GM12878 (cell line): ENCODE measurements around the gene PRPSAP2. TPM values are rescaled to one million over a fixed set of nuclear protein-coding genes. Genes with fewer than 3 reads are reported as not detected.

Source experiments
- ATAC-seq: fragments of 200-7000 bp; cut with Tn5 transposase; 3 replicates; pipeline ENCODE4 v1.9.1; 2020; ENCODE audit warnings: mild to moderate bottlenecking, moderate library complexity
- BruUV-seq: library from RNA; stranded (reverse); fragments of 400-500 nt; replicated peaks from 2 replicates; lab custom pipeline; 2021; lab: Mats Ljungman, UMichigan
- CTCF ChIA-PET: fragments of 300-600 bp; sonication (Branson Sonifier 250); formaldehyde crosslinking; extraction: SDS; loops from one replicate; lab custom pipeline; 2021; ENCODE audit warnings: inconsistent platforms; lab: Yijun Ruan, JAX
- POLR2A ChIA-PET: fragments of 350-600 bp; formaldehyde crosslinking; extraction: SDS; loops from one replicate; lab custom pipeline; 2021; ENCODE audit warnings: inconsistent platforms; lab: Charles Lee
- RAD21 ChIA-PET: fragments of 300-600 bp; sonication (Branson Sonifier 250); formaldehyde crosslinking; loops from one replicate; lab custom pipeline; 2023; ENCODE audit warnings: antibody characterized with exemption; ENCODE audit not compliant: unreplicated experiment; lab: Charles Lee
- SMC1A ChIA-PET: fragments of 300-600 bp; sonication (Branson Sonifier 250); formaldehyde crosslinking; loops from one replicate; lab custom pipeline; 2023; ENCODE audit not compliant: unreplicated experiment, uncharacterized antibody; lab: Charles Lee
- DNase-seq: peaks from one replicate; pipeline ENCODE4 v3.0.0-alpha.2; 2011; ENCODE audit warnings: low read depth, low spot score
- FAIRE-seq: peaks from 3 replicates; lab custom pipeline; 2011; peaks lifted over from hg19 to GRCh38; lab: Jason Lieb, UNC
- H2AFZ ChIP-seq: 2 replicates; pipeline ENCODE4 v1.6.0; 2011; ENCODE audit warnings: low read depth, low read length, control low read depth; ENCODE audit not compliant: control insufficient read depth
- H3K27ac ChIP-seq: 2 replicates; pipeline ENCODE4 v1.5.1; 2011; ENCODE audit warnings: control low read depth; ENCODE audit not compliant: control insufficient read depth, insufficient read depth
- H3K27me3 ChIP-seq, 2 experiments: replicated peaks in 1 of 2; 2 replicates each; pipeline versions ENCODE4 v1.6.0 to v1.6.1; 2011; ENCODE audit warnings: low read length in 1 of 2; ENCODE audit not compliant: control insufficient read depth in 2 of 2, insufficient read depth in 2 of 2
- H3K36me3 ChIP-seq, 2 experiments: 2 replicates each; pipeline ENCODE4 v1.5.1; 2011; ENCODE audit warnings: low read length in 1 of 2; ENCODE audit not compliant: control insufficient read depth in 2 of 2, insufficient read depth in 2 of 2
- H3K4me1 ChIP-seq: 2 replicates; pipeline ENCODE4 v1.6.1; 2011; ENCODE audit warnings: mild to moderate bottlenecking, low read length, moderate library complexity, mixed read lengths; ENCODE audit not compliant: control insufficient read depth, insufficient read depth
- H3K4me2 ChIP-seq: 2 replicates; pipeline ENCODE4 v1.6.0; 2011; ENCODE audit warnings: control low read depth; ENCODE audit not compliant: control insufficient read depth, insufficient read depth
- H3K4me3 ChIP-seq: fragments of 200-600 bp; sonication (generic); 2 replicates; pipeline ENCODE4 v1.5.1; 2016
- H3K79me2 ChIP-seq: 2 replicates; pipeline ENCODE4 v1.6.0; 2011; ENCODE audit warnings: low read length; ENCODE audit not compliant: control insufficient read depth, insufficient read depth
- H3K9ac ChIP-seq: 2 replicates; pipeline ENCODE4 v1.8.0; 2011; ENCODE audit warnings: low read length, control low read depth, mixed read lengths; ENCODE audit not compliant: control insufficient read depth, insufficient read depth
- H3K9me3 ChIP-seq: replicated peaks from 3 replicates; pipeline ENCODE4 v1.5.1; 2011; ENCODE audit warnings: mild to moderate bottlenecking, low read length; ENCODE audit not compliant: control insufficient read depth, insufficient read depth
- H4K20me1 ChIP-seq: 2 replicates; pipeline ENCODE4 v1.6.0; 2011; ENCODE audit not compliant: control insufficient read depth, insufficient read depth
- ESRRA ChIP-seq: IDR thresholded peaks from 2 replicates; pipeline ENCODE4 v1.6.1; 2012; ENCODE audit warnings: mild to moderate bottlenecking, low read length, improper control_type of control experiment
- FOS ChIP-seq: IDR thresholded peaks from 3 replicates; pipeline ENCODE4 v1.6.1; 2011; ENCODE audit warnings: borderline replicate concordance; ENCODE audit not compliant: insufficient read length; ENCODE audit errors: extremely low read depth
- GATAD2B ChIP-seq: fragments of 450-650 bp; conservative IDR thresholded peaks from 2 replicates; pipeline ENCODE4 v1.6.1; 2017; ENCODE audit warnings: low read depth, mild to moderate bottlenecking, moderate library complexity
- HDAC6 ChIP-seq: fragments of 200-600 bp; sonication (generic); IDR thresholded peaks from one replicate; pipeline ENCODE4 v1.8.0; 2017; ENCODE audit warnings: antibody characterized with exemption; ENCODE audit not compliant: unreplicated experiment
- HDGF ChIP-seq: fragments of 450-650 bp; IDR thresholded peaks from 2 replicates; pipeline ENCODE4 v1.6.1; 2016; ENCODE audit warnings: antibody characterized with exemption
- LARP7 ChIP-seq: fragments of 450-650 bp; IDR thresholded peaks from 2 replicates; pipeline ENCODE4 v1.6.1; 2017; ENCODE audit warnings: mild to moderate bottlenecking
- MXI1 ChIP-seq: fragments of 150-350 bp; IDR thresholded peaks from 2 replicates; pipeline ENCODE4 v1.6.1; 2011; ENCODE audit warnings: low read depth, mild to moderate bottlenecking, inconsistent platforms, low read length, improper control_type of control experiment
- NBN ChIP-seq: fragments of 450-650 bp; IDR thresholded peaks from 2 replicates; pipeline ENCODE4 v1.6.1; 2016
- PAX5 ChIP-seq: IDR thresholded peaks from 2 replicates; pipeline ENCODE4 v1.6.1; 2011; ENCODE audit warnings: low read depth, low read length, borderline replicate concordance
- POLR2A ChIP-seq: IDR thresholded peaks from 2 replicates; pipeline ENCODE4 v1.6.1; 2011; ENCODE audit warnings: low read depth, mild to moderate bottlenecking, low read length
- POU2F2 ChIP-seq: IDR thresholded peaks from 3 replicates; pipeline ENCODE4 v1.6.1; 2011; ENCODE audit warnings: low read depth, mild to moderate bottlenecking, low read length, borderline replicate concordance
- SREBF2 ChIP-seq: IDR thresholded peaks from 2 replicates; pipeline ENCODE4 v1.6.1; 2012; ENCODE audit warnings: mild to moderate bottlenecking, low read length
- SRF ChIP-seq, 2 experiments: IDR thresholded peaks; 2 replicates each; pipeline ENCODE4 v1.6.1; 2011; ENCODE audit warnings: low read depth in 2 of 2, low read length in 2 of 2, mild to moderate bottlenecking in 1 of 2, moderate library complexity in 1 of 2
- TAF1 ChIP-seq: IDR thresholded peaks from 2 replicates; pipeline ENCODE4 v1.6.1; 2011; ENCODE audit warnings: mild to moderate bottlenecking, low read depth, low read length, borderline replicate concordance
- YY1 ChIP-seq: IDR thresholded peaks from 2 replicates; pipeline ENCODE4 v1.6.1; 2011; ENCODE audit warnings: low read depth, mild to moderate bottlenecking, low read length
- WGBS: methylation state at CpG from one replicate; pipeline ENCODE4 v1.1.6; 2016; ENCODE audit warnings: low lambda C conversion rate; ENCODE audit not compliant: insufficient replicate concordance, insufficient coverage; ENCODE audit errors: missing lambda C conversion rate; 5-methylcytosine and 5-hydroxymethylcytosine counted together
- in situ Hi-C: fragments of 300-500 bp; cut with MboI; formaldehyde crosslinking; loops from 9 replicates; pipeline ENCODE4 v1.14.3; 2018; ENCODE audit warnings: mixed read lengths
- intact Hi-C: fragments of 100-400 bp; cut with micrococcal nuclease; formaldehyde crosslinking; loops from one replicate; pipeline ENCODE4 v1.14.2; 2022; ENCODE audit not compliant: unreplicated experiment
- polyA plus RNA-seq, 11 experiments: library from polyadenylated mRNA; depleted of rRNA in 4 of 11; unstranded in 6 of 11; stranded (reverse) in 5 of 11; fragments of >200 nt; fragmentation: Nextera tagmentation in 4 of 11; fragmentation: Illumina TruSeq in 1 of 11; extraction: Ambion mirVana in 4 of 11; extraction: Trizol in 1 of 11; gene quantifications; 1 replicate in 1 of 11; 2 replicates in 10 of 11; pipeline versions ENCODE4 v1.2.1 to v1.2.3, GENCODE V29; 2011 to 2016; ENCODE audit warnings: inconsistent platforms in 2 of 11, missing spikeins in 2 of 11, low read depth in 1 of 11
- total RNA-seq, 4 experiments: library from RNA; depleted of rRNA in 3 of 4; stranded (reverse); fragments of >200 nt in 3 of 4; fragmentation: Illumina TruSeq in 1 of 4; extraction: Trizol in 1 of 4; gene quantifications; 2 replicates each; pipeline versions ENCODE4 v1.2.1 to v1.2.3, GENCODE V29; 2013 to 2021
- TF ChIP-seq, protein P1 (sequence below): fragments of 450-650 bp; IDR thresholded peaks from 2 replicates; pipeline ENCODE4 v1.6.1; 2014; ENCODE audit warnings: mild to moderate bottlenecking
- TF ChIP-seq, protein P2 (sequence below): fragments of 450-650 bp; IDR thresholded peaks from 2 replicates; pipeline ENCODE4 v1.6.1; 2017; ENCODE audit warnings: low read depth, mild to moderate bottlenecking, moderate library complexity
- TF ChIP-seq, protein P3 (sequence below): fragments of 450-650 bp; IDR thresholded peaks from 2 replicates; pipeline ENCODE4 v1.6.1; 2017; ENCODE audit warnings: mild to moderate bottlenecking, low read depth, inconsistent platforms; ENCODE audit not compliant: poor library complexity, severe bottlenecking
- TF ChIP-seq, protein P4 (sequence below): IDR thresholded peaks from 2 replicates; pipeline ENCODE4 v1.6.1; 2011; ENCODE audit warnings: low read depth, mild to moderate bottlenecking, low read length, moderate library complexity, borderline replicate concordance; ENCODE audit errors: extremely low read depth

PRPSAP2 gene
- total and polyA plus RNA-seq, 10 of the 15 experiments (the other 5 are each of a cell fraction or from before 2014, with no cell fraction given), result 33.2 to 102 (median 83.8) TPM

DNA sequence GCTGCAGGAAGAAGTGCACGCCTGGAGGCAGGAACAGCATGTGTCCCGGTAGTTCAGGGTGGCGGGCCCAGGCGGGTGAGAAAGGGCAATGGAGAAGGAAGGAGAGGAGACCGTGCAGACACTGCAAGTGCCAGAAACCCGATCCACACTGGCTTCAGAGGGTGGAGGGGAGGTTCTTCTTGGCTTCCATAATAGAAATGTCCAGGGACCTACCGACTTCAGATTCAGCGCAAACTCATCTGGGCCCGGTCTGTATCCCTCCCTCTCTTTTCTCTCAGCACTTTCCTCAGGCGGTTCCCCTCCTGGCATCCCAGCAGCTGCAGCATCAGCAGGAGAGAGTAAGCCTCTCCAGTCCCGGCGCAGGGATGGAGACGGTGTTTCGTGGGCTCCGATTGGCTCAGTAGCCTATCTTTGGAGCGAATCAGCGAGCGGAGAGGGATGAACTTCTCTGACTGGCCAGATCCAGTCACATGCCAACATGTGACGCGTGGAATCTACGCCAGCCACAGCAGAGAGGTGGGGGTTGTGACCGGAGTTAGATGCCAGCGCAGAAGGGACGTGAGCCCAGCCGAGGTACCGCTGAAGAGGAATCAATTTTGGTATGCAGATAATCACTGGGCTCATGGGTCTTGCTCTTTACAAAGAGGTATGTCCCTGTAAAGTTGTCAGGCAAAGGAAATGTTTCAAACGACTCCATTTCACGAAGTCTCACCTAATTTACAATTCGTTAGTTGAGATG lies 1.9 kb upstream of the PRPSAP2 start:
- ATAC-seq, result peak; percentile 89
- intact Hi-C loops, result no loop called here
- TF ChIP-seq PAX5, result peak; percentile 30; the same call in 1 of the 2 replicates
- 0 out of 4 replicates have a peak, but pooled peaks of 1 of the 2 experiments have one; percentile 7 for TF ChIP-seq SRF (IDR thresholded peaks at IDR 0.05; ENCODE audit: low read depth in 2 of 2, low read length in 2 of 2)
- TF ChIP-seq POLR2A, result peak; percentile 87
- TF ChIP-seq, protein P1, sequence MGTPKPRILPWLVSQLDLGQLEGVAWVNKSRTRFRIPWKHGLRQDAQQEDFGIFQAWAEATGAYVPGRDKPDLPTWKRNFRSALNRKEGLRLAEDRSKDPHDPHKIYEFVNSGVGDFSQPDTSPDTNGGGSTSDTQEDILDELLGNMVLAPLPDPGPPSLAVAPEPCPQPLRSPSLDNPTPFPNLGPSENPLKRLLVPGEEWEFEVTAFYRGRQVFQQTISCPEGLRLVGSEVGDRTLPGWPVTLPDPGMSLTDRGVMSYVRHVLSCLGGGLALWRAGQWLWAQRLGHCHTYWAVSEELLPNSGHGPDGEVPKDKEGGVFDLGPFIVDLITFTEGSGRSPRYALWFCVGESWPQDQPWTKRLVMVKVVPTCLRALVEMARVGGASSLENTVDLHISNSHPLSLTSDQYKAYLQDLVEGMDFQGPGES, result peak; percentile 58; the same call in 1 of the 2 replicates
- 0 out of 2 replicates have a peak, but pooled peaks have one; percentile 55 for TF ChIP-seq NBN
- peak; percentile 41; the same call in 1 of the 2 replicates for TF ChIP-seq HDGF
- peak; percentile 53; the same call in 1 of the 2 replicates for TF ChIP-seq MXI1
- TF ChIP-seq POU2F2, result 0 out of 3 replicates have a peak, but pooled peaks have one; percentile 5
- TF ChIP-seq ESRRA, result no peak
- peak; percentile 81; the same call in 1 of the 2 replicates for TF ChIP-seq TAF1
- TF ChIP-seq GATAD2B, result no peak
- TF ChIP-seq HDAC6, result no peak
- TF ChIP-seq, protein P2, sequence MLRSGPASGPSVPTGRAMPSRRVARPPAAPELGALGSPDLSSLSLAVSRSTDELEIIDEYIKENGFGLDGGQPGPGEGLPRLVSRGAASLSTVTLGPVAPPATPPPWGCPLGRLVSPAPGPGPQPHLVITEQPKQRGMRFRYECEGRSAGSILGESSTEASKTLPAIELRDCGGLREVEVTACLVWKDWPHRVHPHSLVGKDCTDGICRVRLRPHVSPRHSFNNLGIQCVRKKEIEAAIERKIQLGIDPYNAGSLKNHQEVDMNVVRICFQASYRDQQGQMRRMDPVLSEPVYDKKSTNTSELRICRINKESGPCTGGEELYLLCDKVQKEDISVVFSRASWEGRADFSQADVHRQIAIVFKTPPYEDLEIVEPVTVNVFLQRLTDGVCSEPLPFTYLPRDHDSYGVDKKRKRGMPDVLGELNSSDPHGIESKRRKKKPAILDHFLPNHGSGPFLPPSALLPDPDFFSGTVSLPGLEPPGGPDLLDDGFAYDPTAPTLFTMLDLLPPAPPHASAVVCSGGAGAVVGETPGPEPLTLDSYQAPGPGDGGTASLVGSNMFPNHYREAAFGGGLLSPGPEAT, result peak; percentile 80
- TF ChIP-seq YY1, result peak; percentile 56; the same call in 1 of the 2 replicates
- TF ChIP-seq, protein P3, sequence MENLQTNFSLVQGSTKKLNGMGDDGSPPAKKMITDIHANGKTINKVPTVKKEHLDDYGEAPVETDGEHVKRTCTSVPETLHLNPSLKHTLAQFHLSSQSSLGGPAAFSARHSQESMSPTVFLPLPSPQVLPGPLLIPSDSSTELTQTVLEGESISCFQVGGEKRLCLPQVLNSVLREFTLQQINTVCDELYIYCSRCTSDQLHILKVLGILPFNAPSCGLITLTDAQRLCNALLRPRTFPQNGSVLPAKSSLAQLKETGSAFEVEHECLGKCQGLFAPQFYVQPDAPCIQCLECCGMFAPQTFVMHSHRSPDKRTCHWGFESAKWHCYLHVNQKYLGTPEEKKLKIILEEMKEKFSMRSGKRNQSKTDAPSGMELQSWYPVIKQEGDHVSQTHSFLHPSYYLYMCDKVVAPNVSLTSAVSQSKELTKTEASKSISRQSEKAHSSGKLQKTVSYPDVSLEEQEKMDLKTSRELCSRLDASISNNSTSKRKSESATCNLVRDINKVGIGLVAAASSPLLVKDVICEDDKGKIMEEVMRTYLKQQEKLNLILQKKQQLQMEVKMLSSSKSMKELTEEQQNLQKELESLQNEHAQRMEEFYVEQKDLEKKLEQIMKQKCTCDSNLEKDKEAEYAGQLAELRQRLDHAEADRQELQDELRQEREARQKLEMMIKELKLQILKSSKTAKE, result peak; percentile 41
- TF ChIP-seq, protein P4, sequence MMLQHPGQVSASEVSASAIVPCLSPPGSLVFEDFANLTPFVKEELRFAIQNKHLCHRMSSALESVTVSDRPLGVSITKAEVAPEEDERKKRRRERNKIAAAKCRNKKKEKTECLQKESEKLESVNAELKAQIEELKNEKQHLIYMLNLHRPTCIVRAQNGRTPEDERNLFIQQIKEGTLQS, result peak; percentile 88; the same call in 1 of the 2 replicates
- no peak for TF ChIP-seq SREBF2
- peak; percentile 33; the same call in 1 of the 2 replicates for TF ChIP-seq LARP7
- peak; percentile 69 for TF ChIP-seq FOS

More for the DNA sequence above, 1.9 kb upstream of the PRPSAP2 start:
- ChIA-PET POLR2A (interaction anchor here (1.1 kb wide), 1 partner anchor 105 kb away, joined by 3 read pairs; no protein-coding TSS in a partner anchor), CTCF (interaction anchor here (2.0 kb wide), 1 partner anchor 105 kb away, joined by 5 read pairs; no protein-coding TSS in a partner anchor), SMC1A (interaction anchor here (1.1 kb wide), 1 partner anchor 11 kb away, joined by 3 read pairs; no protein-coding TSS in a partner anchor), RAD21 (no interaction called here)
- FAIRE-seq (peak; percentile 99), DNase-seq (peak; percentile 80)
- peak overlapping the region; percentile 77 for H3K4me3 ChIP-seq
- no peaks in the 10 kb centered on the region for H3K36me3 ChIP-seq
- peak overlapping the region; percentile 75 for H3K27ac ChIP-seq
- no peaks in the 10 kb centered on the region for H4K20me1 ChIP-seq
- WGBS, result 2% methylated on average over 29 of the region's 29 CpGs
- H3K4me2 ChIP-seq, result peak overlapping the region; percentile 44
- no peaks in the 10 kb centered on the region for H3K9me3 ChIP-seq
- no peaks in the 10 kb centered on the region for H3K27me3 ChIP-seq
- peak overlapping the region; percentile 96 for H2AFZ ChIP-seq
- H3K4me1 ChIP-seq, result peaks cover 7% of the 10 kb centered on the region
- in situ Hi-C loops, result loop anchor here (5.0 to 25.0 kb wide), 2 partner anchors 66 to 244 kb away; no protein-coding TSS in a partner anchor
- H3K79me2 ChIP-seq, result peaks cover 30% of the 10 kb centered on the region
- peak overlapping the region; percentile 59 for H3K9ac ChIP-seq
- TSS peak; percentile 90 for BruUV-seq
